WERI-Rb-1 (cell line): ENCODE results near the gene CCDC57.

ENCODE experiments used
- DNase-seq: peaks from one replicate; pipeline ENCODE4 v3.0.0-alpha.2; 2020
- H3K27ac ChIP-seq: fragments of 250-450 bp; sonication (Bioruptor Pico); 2 replicates; pipeline ENCODE4 v1.5.1; 2020; ENCODE audit warnings: mild to moderate bottlenecking, moderate library complexity
- H3K27me3 ChIP-seq: fragments of 250-450 bp; sonication (Bioruptor Pico); 2 replicates; pipeline ENCODE4 v1.5.1; 2021; ENCODE audit warnings: mild to moderate bottlenecking, low read depth, moderate library complexity; ENCODE audit not compliant: insufficient read depth, severe bottlenecking
- H3K36me3 ChIP-seq: fragments of 250-450 bp; sonication (Bioruptor Pico); 2 replicates; pipeline ENCODE4 v1.5.1; 2020; ENCODE audit warnings: mild to moderate bottlenecking, moderate library complexity
- H3K4me3 ChIP-seq: 2 replicates; pipeline ENCODE4 v1.5.1; 2011; ENCODE audit warnings: low read depth, mild to moderate bottlenecking, control low read depth, low read length
- H3K9me3 ChIP-seq: fragments of 250-450 bp; sonication (Bioruptor Pico); 2 replicates; pipeline ENCODE4 v1.5.1; 2021; ENCODE audit warnings: mild to moderate bottlenecking, moderate library complexity; ENCODE audit not compliant: severe bottlenecking
- TF ChIP-seq, protein P1 (sequence below): IDR thresholded peaks from 2 replicates; pipeline ENCODE4 v1.5.1; 2011; ENCODE audit warnings: low read depth, mild to moderate bottlenecking, control low read depth, inconsistent platforms, low read length

Gene CCDC57

DNA sequence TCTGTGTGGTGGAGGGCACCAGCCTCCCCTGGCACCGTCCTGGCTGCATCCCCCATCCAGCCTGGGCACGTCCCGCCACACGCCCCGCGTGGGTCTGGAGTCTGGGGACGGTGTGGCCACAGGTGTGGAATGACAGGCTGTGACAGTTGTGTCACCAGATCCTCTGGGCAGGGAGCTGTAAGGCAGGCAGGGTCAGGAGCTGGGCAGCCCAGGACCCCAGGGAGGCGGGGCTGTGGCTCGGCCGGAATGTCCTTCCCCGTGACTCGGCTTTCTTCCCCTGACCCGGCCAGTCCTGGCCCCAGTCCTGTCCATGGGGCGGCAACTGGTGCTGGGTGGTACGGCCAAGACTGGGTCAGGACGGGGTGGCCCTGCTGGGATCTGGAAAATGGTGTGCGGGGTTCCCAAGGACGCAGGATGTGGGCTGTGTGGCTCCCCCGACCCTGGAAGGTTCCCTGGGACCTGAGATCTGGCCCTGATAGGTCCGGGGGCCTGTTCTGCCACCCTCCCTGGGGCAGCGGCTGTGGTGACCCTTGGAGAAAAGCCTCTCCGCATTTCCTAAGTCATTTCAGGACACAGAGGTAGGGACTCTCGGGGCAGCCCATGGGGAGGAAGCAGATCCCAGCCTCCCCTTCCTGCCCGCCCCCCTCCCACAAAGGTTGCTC, 12.9 kb upstream of the CCDC57 start:
- TF ChIP-seq, protein P1, sequence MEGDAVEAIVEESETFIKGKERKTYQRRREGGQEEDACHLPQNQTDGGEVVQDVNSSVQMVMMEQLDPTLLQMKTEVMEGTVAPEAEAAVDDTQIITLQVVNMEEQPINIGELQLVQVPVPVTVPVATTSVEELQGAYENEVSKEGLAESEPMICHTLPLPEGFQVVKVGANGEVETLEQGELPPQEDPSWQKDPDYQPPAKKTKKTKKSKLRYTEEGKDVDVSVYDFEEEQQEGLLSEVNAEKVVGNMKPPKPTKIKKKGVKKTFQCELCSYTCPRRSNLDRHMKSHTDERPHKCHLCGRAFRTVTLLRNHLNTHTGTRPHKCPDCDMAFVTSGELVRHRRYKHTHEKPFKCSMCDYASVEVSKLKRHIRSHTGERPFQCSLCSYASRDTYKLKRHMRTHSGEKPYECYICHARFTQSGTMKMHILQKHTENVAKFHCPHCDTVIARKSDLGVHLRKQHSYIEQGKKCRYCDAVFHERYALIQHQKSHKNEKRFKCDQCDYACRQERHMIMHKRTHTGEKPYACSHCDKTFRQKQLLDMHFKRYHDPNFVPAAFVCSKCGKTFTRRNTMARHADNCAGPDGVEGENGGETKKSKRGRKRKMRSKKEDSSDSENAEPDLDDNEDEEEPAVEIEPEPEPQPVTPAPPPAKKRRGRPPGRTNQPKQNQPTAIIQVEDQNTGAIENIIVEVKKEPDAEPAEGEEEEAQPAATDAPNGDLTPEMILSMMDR: no peak
- H3K36me3 ChIP-seq: no peaks in the 10 kb centered on the region

DNA sequence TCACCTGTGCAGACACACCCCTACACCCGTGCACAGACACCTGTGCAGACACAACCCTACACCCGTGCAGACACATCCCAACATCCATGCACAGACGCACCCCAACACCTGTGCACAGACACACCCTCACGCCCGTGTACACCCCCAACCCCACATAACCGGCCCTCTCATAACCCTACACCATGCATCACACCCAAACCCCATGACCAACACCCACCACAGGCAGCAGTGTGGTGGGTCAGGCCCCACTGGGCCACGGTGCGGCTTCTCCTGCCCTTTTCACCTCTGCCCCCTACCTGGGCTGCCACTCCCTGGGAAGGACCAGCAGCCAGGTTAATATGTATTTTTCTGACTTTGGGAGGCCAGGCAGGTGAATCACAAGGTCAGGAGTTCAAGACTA, 12.0 kb upstream of the CCDC57 start:
- Histone ChIP-seq H3K36me3 (no peaks in the 10 kb centered on the region), H3K4me3 (no peak overlapping the region), H3K27ac (no peak overlapping the region), H3K27me3 (no peaks in the 10 kb centered on the region), H3K9me3 (peaks cover 6% of the 10 kb centered on the region)
- no peak for DNase-seq
- TF ChIP-seq, protein P1: no peak

More for the DNA sequence above, 12.9 kb upstream of the CCDC57 start:
- Histone ChIP-seq H3K27me3 (no peaks in the 10 kb centered on the region), H3K27ac (no peak overlapping the region), H3K9me3 (peaks cover 6% of the 10 kb centered on the region), H3K4me3 (no peak overlapping the region)
- no peak for DNase-seq

DNA sequence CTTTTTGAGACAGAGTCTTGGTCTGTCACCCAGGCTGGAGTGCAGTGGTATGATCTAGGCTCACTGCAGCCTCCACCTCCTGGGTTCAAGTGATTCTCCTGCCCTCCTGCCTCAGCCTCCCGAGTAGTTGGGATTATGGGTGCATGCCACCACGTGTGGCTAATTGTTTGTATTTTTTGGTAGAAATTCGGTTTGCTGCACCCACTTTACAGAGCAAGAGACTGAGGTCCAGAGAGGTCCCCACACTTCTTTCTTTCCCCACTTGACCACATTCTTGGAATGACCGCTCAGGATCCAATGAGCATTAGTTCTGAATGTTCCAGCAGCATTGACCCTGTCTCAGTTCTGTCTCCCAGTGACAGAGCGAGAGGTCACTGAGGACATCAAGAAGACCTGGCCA, 10.9 kb upstream of the CCDC57 start:
- no peaks in the 10 kb centered on the region for H3K36me3 ChIP-seq
- no peak overlapping the region for H3K4me3 ChIP-seq
- DNase-seq: no peak
- no peaks in the 10 kb centered on the region for H3K27me3 ChIP-seq
- peaks cover 6% of the 10 kb centered on the region for H3K9me3 ChIP-seq
- TF ChIP-seq, protein P1: no peak
- peak overlapping the region; percentile 62 for H3K27ac ChIP-seq

DNA sequence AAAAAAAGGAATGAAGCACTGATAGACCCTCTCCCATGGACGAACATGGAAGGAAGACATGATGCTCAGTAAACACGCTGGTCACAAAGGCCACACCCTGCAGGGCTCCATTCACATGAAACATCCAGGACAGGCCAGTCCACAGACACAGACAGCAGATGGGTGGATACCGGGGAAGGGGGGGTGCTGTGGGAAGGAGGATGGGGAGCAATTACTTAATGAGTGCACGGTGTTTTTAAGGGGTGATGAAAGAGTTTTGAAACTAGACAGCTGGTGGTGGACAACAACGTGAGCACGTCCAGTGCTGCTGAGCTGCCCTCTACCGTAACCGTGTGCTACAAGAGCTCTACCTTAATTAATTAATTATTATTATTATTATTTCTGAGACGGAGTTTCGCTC, 10.2 kb upstream of the CCDC57 start:
- Histone ChIP-seq H3K36me3 (no peaks in the 10 kb centered on the region), H3K27me3 (no peaks in the 10 kb centered on the region), H3K9me3 (no peaks in the 10 kb centered on the region), H3K4me3 (no peak overlapping the region), H3K27ac (peak overlapping the region; percentile 62)
- TF ChIP-seq, protein P1: no peak
- DNase-seq: peak; percentile 73

DNA sequence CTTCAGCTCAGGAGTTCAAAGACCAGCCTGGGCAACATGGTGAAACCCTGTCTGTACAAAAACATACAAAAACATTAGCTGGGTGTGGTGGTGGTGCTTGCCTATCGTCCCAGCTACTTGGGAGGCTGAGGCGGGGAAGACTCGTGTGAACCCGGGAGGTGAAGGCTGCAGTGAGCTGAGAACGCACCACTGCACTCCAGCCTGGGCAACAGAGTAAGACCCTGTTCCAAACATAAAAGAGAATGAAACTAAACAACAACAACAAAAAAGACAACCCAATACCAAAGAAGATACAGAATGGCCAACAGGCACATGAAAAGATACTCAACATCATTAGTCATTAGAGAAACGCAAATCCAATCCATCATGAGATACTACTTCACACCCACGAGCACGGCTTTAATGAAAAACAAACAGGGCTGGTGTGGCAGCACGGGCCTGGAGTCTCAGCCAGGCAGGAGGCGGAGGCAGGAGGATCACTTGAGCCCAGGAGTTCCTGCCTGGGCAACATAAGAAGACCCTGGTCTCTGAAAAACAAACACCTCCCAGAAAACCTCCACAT, 8.8 kb upstream of the CCDC57 start:
- no peak overlapping the region for H3K27ac ChIP-seq
- TF ChIP-seq, protein P1: no peak
- no peak for DNase-seq
- no peaks in the 10 kb centered on the region for H3K36me3 ChIP-seq
- no peak overlapping the region for H3K4me3 ChIP-seq
- no peaks in the 10 kb centered on the region for H3K9me3 ChIP-seq
- no peaks in the 10 kb centered on the region for H3K27me3 ChIP-seq
